Astrocyte (in vitro differentiated cells and primary cell): ENCODE results near the gene CTNNA3. TPM values are rescaled to one million over a fixed set of nuclear protein-coding genes. Genes with fewer than 3 reads are reported as not detected.
A peak's percentile ranks its signal among the peaks of the same experiment; 100 is the strongest.

Experiments
- DNase-seq: peaks from one replicate; pipeline ENCODE4 v3.0.0-alpha.2; 2010; ENCODE audit warnings: low read depth
- FAIRE-seq: peaks from 2 replicates; lab custom pipeline; 2011; peaks lifted over from hg19 to GRCh38; lab: Jason Lieb, UNC
- H2AFZ ChIP-seq: 2 replicates; pipeline ENCODE4 v1.6.0; 2012; ENCODE audit warnings: low read depth, low read length, inconsistent platforms
- H3K27ac ChIP-seq: 2 replicates; pipeline ENCODE4 v1.5.1; 2011; ENCODE audit warnings: low read depth, low read length, inconsistent platforms
- H3K27me3 ChIP-seq: 2 replicates; pipeline ENCODE4 v1.6.0; 2011; ENCODE audit warnings: low read length, inconsistent platforms; ENCODE audit not compliant: insufficient read depth
- H3K36me3 ChIP-seq: 2 replicates; pipeline ENCODE4 v1.5.1; 2011; ENCODE audit warnings: low read length, inconsistent platforms; ENCODE audit not compliant: insufficient read depth
- H3K4me1 ChIP-seq: 2 replicates; pipeline ENCODE4 v1.5.1; 2011; ENCODE audit warnings: low read length, inconsistent platforms; ENCODE audit not compliant: insufficient read depth
- H3K4me2 ChIP-seq: 2 replicates; pipeline ENCODE4 v1.6.0; 2012; ENCODE audit warnings: low read length, inconsistent platforms
- H3K4me3 ChIP-seq: 2 replicates; pipeline ENCODE4 v1.5.1; 2011; ENCODE audit warnings: low read depth, mild to moderate bottlenecking, low read length, inconsistent platforms; ENCODE audit not compliant: insufficient read depth
- H3K79me2 ChIP-seq: 2 replicates; pipeline ENCODE4 v1.6.0; 2012; ENCODE audit warnings: mild to moderate bottlenecking, low read length, inconsistent platforms; ENCODE audit not compliant: insufficient read depth
- H3K9ac ChIP-seq: 2 replicates; pipeline ENCODE4 v1.6.0; 2012; ENCODE audit warnings: mild to moderate bottlenecking, low read length, inconsistent platforms
- H3K9me3 ChIP-seq: 2 replicates; pipeline ENCODE4 v1.5.1; 2012; ENCODE audit warnings: low read depth, mild to moderate bottlenecking, low read length, inconsistent platforms; ENCODE audit not compliant: insufficient read depth
- H4K20me1 ChIP-seq: 2 replicates; pipeline ENCODE4 v1.6.0; 2012; ENCODE audit warnings: low read length, inconsistent platforms; ENCODE audit not compliant: insufficient read depth
- H3K27ac Mint-ChIP-seq: one replicate; pipeline ENCODE4 v1.8.0; 2021; ENCODE audit warnings: mild to moderate bottlenecking, mixed read lengths; ENCODE audit not compliant: unreplicated experiment
- H3K27me3 Mint-ChIP-seq: one replicate; pipeline ENCODE4 v1.8.0; 2021; ENCODE audit warnings: low read depth, mixed read lengths; ENCODE audit not compliant: unreplicated experiment
- H3K36me3 Mint-ChIP-seq: one replicate; pipeline ENCODE4 v1.8.0; 2021; ENCODE audit warnings: low read depth, mixed read lengths; ENCODE audit not compliant: unreplicated experiment
- H3K4me1 Mint-ChIP-seq: one replicate; pipeline ENCODE4 v1.8.0; 2021; ENCODE audit warnings: low read depth, mixed read lengths; ENCODE audit not compliant: unreplicated experiment
- H3K4me3 Mint-ChIP-seq: one replicate; pipeline ENCODE4 v1.8.0; 2021; ENCODE audit warnings: mild to moderate bottlenecking, moderate library complexity, mixed read lengths; ENCODE audit not compliant: unreplicated experiment
- H3K9me3 Mint-ChIP-seq: one replicate; pipeline ENCODE4 v1.8.0; 2021; ENCODE audit warnings: mild to moderate bottlenecking, mixed read lengths; ENCODE audit not compliant: unreplicated experiment
- EZH2 ChIP-seq: IDR thresholded peaks from 2 replicates; pipeline ENCODE4 v1.6.1; 2012; ENCODE audit warnings: mild to moderate bottlenecking, low read length, inconsistent platforms; ENCODE audit not compliant: insufficient read depth
- total RNA-seq: library from RNA; stranded (reverse); gene quantifications from 2 replicates; pipeline ENCODE4 v1.2.1, GENCODE V29; 2021
- TF ChIP-seq, protein P1 (sequence below): IDR thresholded peaks from 2 replicates; pipeline ENCODE4 v1.5.1; 2011; ENCODE audit warnings: low read depth, mild to moderate bottlenecking, inconsistent platforms, low read length, moderate library complexity; ENCODE audit not compliant: insufficient read depth

CTNNA3 gene
- total RNA-seq, 1 donor from 2014 or later: 0.73 TPM

DNA sequence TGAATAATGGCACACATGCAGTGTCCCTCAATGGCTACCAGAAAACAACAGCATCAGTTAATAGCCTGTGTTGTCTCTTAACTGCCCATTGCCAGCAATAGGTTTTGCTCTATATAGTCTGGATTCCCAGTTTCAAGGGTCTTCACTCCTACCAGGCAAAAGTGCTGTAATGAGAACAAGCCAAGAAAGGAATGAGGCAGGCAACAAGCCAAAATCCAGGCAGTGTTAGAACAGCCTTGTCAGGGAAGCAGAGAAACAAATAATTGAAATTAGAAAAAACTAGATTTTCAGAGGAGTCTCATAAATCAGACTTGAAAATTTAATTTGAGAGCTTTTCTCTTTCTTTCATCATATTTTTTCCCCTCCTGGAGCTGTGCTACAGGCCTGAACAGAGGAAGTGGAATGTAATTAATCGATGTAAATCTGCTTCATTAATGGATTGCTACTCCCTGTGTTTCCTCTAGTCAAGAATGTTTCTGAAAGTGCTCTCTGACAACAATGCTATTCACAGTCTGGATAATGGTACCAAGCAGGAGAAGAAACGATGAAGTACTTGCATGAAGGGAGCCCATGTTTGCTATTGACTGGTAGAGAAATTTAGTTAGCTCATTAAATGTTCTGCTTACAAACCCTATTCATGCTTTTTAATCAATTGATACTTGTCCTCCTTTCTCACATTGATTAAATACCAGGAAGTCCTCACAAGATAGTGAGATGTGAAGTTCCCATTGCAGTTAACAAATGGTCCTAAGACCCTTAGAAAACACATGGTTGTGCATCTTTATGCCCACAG is 972.2 kb downstream of the CTNNA3 start:
- no peak for TF ChIP-seq EZH2
- TF ChIP-seq, protein P1, sequence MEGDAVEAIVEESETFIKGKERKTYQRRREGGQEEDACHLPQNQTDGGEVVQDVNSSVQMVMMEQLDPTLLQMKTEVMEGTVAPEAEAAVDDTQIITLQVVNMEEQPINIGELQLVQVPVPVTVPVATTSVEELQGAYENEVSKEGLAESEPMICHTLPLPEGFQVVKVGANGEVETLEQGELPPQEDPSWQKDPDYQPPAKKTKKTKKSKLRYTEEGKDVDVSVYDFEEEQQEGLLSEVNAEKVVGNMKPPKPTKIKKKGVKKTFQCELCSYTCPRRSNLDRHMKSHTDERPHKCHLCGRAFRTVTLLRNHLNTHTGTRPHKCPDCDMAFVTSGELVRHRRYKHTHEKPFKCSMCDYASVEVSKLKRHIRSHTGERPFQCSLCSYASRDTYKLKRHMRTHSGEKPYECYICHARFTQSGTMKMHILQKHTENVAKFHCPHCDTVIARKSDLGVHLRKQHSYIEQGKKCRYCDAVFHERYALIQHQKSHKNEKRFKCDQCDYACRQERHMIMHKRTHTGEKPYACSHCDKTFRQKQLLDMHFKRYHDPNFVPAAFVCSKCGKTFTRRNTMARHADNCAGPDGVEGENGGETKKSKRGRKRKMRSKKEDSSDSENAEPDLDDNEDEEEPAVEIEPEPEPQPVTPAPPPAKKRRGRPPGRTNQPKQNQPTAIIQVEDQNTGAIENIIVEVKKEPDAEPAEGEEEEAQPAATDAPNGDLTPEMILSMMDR: no peak

DNA sequence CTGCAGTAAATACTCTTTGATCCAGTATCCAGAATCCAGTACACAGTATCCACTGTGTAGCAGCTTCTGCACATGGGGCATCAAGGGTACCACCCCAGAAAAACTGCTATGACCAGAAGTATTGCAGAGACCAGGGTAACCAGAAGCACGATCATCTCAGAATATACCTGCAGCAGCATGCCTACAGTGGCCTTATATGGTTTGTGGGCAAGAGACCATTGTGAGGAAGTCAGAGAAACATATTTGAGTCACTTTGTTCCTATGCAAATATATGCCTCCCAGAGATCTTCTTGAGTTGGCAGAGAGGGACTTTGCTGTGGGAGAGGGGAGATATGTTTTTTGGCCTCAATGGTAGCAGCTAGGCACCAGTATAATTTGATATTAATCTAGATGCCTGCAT is 976.5 kb downstream of the CTNNA3 start:
- no peak overlapping the region for H2AFZ ChIP-seq
- no peak overlapping the region for H3K4me2 ChIP-seq
- TF ChIP-seq, protein P1: no peak
- no peak for TF ChIP-seq EZH2
- no peak for DNase-seq
- H3K36me3 ChIP-seq: no peaks in the 10 kb centered on the region
- Mint-ChIP-seq H3K9me3 (no peaks in the 10 kb centered on the region), H3K36me3 (no peaks in the 10 kb centered on the region), H3K4me1 (peaks cover 3% of the 10 kb centered on the region), H3K27me3 (peaks cover 2% of the 10 kb centered on the region), H3K4me3 (no peak overlapping the region), H3K27ac (no peak overlapping the region)
- H4K20me1 ChIP-seq: no peaks in the 10 kb centered on the region
- no peaks in the 10 kb centered on the region for H3K79me2 ChIP-seq
- no peak overlapping the region for H3K4me3 ChIP-seq
- H3K9me3 ChIP-seq: no peaks in the 10 kb centered on the region
- no peaks in the 10 kb centered on the region for H3K27me3 ChIP-seq
- no peak overlapping the region for H3K9ac ChIP-seq
- no peak for FAIRE-seq
- no peaks in the 10 kb centered on the region for H3K4me1 ChIP-seq
- no peak overlapping the region for H3K27ac ChIP-seq

More for the DNA sequence above, 972.2 kb downstream of the CTNNA3 start:
- DNase-seq: no peak
- no peak overlapping the region for H3K27ac ChIP-seq
- no peaks in the 10 kb centered on the region for H3K9me3 ChIP-seq
- no peak overlapping the region for H3K4me3 ChIP-seq
- H2AFZ ChIP-seq: peak overlapping the region; percentile 7
- H4K20me1 ChIP-seq: no peaks in the 10 kb centered on the region
- H3K4me1 ChIP-seq: no peaks in the 10 kb centered on the region
- no peaks in the 10 kb centered on the region for H3K4me1 Mint-ChIP-seq
- no peaks in the 10 kb centered on the region for H3K27me3 ChIP-seq
- H3K79me2 ChIP-seq: no peaks in the 10 kb centered on the region
- no peak for FAIRE-seq
- H3K4me2 ChIP-seq: no peak overlapping the region
- no peak overlapping the region for H3K4me3 Mint-ChIP-seq
- no peak overlapping the region for H3K9ac ChIP-seq
- H3K27ac Mint-ChIP-seq: no peak overlapping the region
- H3K27me3 Mint-ChIP-seq: no peaks in the 10 kb centered on the region
- H3K36me3 Mint-ChIP-seq: no peaks in the 10 kb centered on the region
- H3K9me3 Mint-ChIP-seq: no peaks in the 10 kb centered on the region
- H3K36me3 ChIP-seq: no peaks in the 10 kb centered on the region

DNA sequence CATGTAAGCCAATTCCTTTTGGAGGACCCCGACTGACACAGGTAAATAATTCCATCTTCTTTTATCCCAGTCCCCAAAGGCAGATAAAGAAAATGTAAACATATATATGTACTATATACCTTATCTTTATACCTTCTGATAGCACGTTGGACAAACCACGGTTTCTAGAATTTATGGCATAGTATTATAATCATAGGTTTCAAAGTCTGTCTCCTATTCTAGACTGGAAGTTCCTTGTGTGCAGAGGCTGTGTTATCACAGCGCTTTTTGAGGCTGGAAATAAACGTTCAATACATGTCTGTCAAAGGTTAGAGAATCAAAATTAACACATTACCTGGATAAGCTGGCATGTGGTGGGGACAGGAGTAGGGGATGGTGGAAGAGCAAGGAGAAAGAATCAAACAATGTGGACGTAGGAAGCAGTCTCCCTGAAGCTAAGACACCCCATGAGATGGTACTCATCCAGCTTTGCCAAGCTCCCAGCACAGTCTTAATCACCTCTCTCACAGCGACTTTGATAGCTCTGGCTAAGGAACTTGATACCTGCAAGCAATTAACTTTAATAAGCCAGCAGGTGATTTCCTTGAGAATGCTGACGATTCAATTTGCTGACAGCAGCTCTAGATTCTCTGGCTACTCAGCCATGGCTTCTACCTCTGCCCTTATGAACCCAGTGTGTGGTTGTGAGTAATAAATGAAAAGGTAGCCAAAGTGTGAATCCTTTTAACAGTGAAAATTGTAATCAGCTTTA is 978.6 kb downstream of the CTNNA3 start:
- Histone ChIP-seq H3K27ac (no peak overlapping the region), H3K9ac (no peak overlapping the region), H3K4me2 (no peak overlapping the region), H2AFZ (no peak overlapping the region), H3K36me3 (no peaks in the 10 kb centered on the region), H3K4me3 (no peak overlapping the region), H4K20me1 (no peaks in the 10 kb centered on the region), H3K4me1 (no peaks in the 10 kb centered on the region), H3K79me2 (no peaks in the 10 kb centered on the region), H3K27me3 (no peaks in the 10 kb centered on the region), H3K9me3 (no peaks in the 10 kb centered on the region)
- Mint-ChIP-seq H3K9me3 (no peaks in the 10 kb centered on the region), H3K4me1 (peaks cover 3% of the 10 kb centered on the region), H3K36me3 (no peaks in the 10 kb centered on the region), H3K4me3 (no peak overlapping the region), H3K27me3 (peaks cover 2% of the 10 kb centered on the region), H3K27ac (no peak overlapping the region)
- no peak for TF ChIP-seq EZH2
- TF ChIP-seq, protein P1: no peak
- DNase-seq: no peak
- FAIRE-seq: no peak
